ENCODE data around the gene AVPR1B. TPM values are rescaled to one million over a fixed set of nuclear protein-coding genes. Genes with fewer than 3 reads are reported as not detected.

Gene AVPR1B
- total and polyA plus RNA-seq, 4 donors, result not detected

GRCh38 chr1:206112600-206113301 is 4.4 kb downstream of the AVPR1B start:
- ATAC-seq (ENCODE audit: insufficient read depth, low FRiP score) (no peak), DNase-seq (peak in 2 of 3 donors; percentile 23 to 43)
- peaks cover 0 to 8% (median 6%) of the 10 kb centered on the region in 5 donors for H3K4me1 ChIP-seq (ENCODE audit: control insufficient read depth in 5 of 5, insufficient read depth in 5 of 5, low read length in 5 of 5)
- 61 to 69% methylated on average over 9 of the region's 9 CpGs for WGBS, 2 donors
- no peaks in the 10 kb centered on the region for H3K36me3 ChIP-seq (ENCODE audit: control insufficient read depth in 4 of 4, insufficient read depth in 4 of 4, low read length in 4 of 4)
- TF ChIP-seq CTCF (IDR thresholded peaks at IDR 0.05; ENCODE audit: control extremely low read depth, extremely low read depth), result no peak
- no peak overlapping the region for H3K4me3 ChIP-seq
- peaks cover 0 to 9% (median 2%) of the 10 kb centered on the region in 3 donors for H3K27me3 ChIP-seq (ENCODE audit: control insufficient read depth in 3 of 3, insufficient read depth in 3 of 3, low read length in 2 of 3)
- H3K9me3 ChIP-seq (ENCODE audit: control insufficient read depth in 4 of 4, insufficient read depth in 3 of 4, low read length in 3 of 4), result no peaks in the 10 kb centered on the region
- no peak overlapping the region for H3K9ac ChIP-seq (ENCODE audit: insufficient read depth in 1 of 2, low read length in 2 of 2)
- H3K27ac ChIP-seq (ENCODE audit: low read depth in 1 of 2, low read length in 1 of 2), result no peak overlapping the region

- ATAC-seq (ENCODE audit: insufficient read depth, low FRiP score) (no peak), DNase-seq (no peak)
- Histone ChIP-seq H3K9ac (ENCODE audit: insufficient read depth in 1 of 2, low read length in 2 of 2) (no peak overlapping the region), H3K36me3 (ENCODE audit: control insufficient read depth in 4 of 4, insufficient read depth in 4 of 4, low read length in 4 of 4) (no peaks in the 10 kb centered on the region), H3K27ac (ENCODE audit: low read depth in 1 of 2, low read length in 1 of 2) (no peak overlapping the region), H3K4me1 (ENCODE audit: control insufficient read depth in 5 of 5, insufficient read depth in 5 of 5, low read length in 5 of 5) (peaks cover 0 to 4% (median 0%) of the 10 kb centered on the region in 5 donors), H3K9me3 (ENCODE audit: control insufficient read depth in 4 of 4, insufficient read depth in 3 of 4, low read length in 3 of 4) (no peaks in the 10 kb centered on the region), H3K27me3 (ENCODE audit: control insufficient read depth in 3 of 3, insufficient read depth in 3 of 3, low read length in 2 of 3) (peaks cover 0 to 3% (median 0%) of the 10 kb centered on the region in 3 donors), H3K4me3 (no peak overlapping the region)
- 85 to 89% methylated on average over 6 of the region's 6 CpGs for WGBS, 2 donors
- no peak for TF ChIP-seq CTCF (IDR thresholded peaks at IDR 0.05; ENCODE audit: control extremely low read depth, extremely low read depth)
These were observed 5.8 kb downstream of the AVPR1B start for GRCh38 chr1:206111271-206111927.

- 94 to 100% methylated on average over 3 of the region's 3 CpGs for WGBS, 2 donors
- Histone ChIP-seq H3K27me3 (ENCODE audit: control insufficient read depth in 3 of 3, insufficient read depth in 3 of 3, low read length in 2 of 3) (no peaks in the 10 kb centered on the region), H3K27ac (ENCODE audit: low read depth in 1 of 2, low read length in 1 of 2) (no peak overlapping the region), H3K9ac (ENCODE audit: insufficient read depth in 1 of 2, low read length in 2 of 2) (no peak overlapping the region), H3K36me3 (ENCODE audit: control insufficient read depth in 4 of 4, insufficient read depth in 4 of 4, low read length in 4 of 4) (no peaks in the 10 kb centered on the region), H3K4me3 (no peak overlapping the region), H3K4me1 (ENCODE audit: control insufficient read depth in 5 of 5, insufficient read depth in 5 of 5, low read length in 5 of 5) (peaks cover 0 to 4% (median 0%) of the 10 kb centered on the region in 5 donors), H3K9me3 (ENCODE audit: control insufficient read depth in 4 of 4, insufficient read depth in 3 of 4, low read length in 3 of 4) (no peaks in the 10 kb centered on the region)
- ATAC-seq (ENCODE audit: insufficient read depth, low FRiP score) (no peak), DNase-seq (no peak)
- TF ChIP-seq CTCF (IDR thresholded peaks at IDR 0.05; ENCODE audit: control extremely low read depth, extremely low read depth), result no peak
These were observed 6.4 kb downstream of the AVPR1B start for GRCh38 chr1:206110820-206111219.
